ENCODE data around the gene OSTM1.

The OSTM1 gene, protein sequence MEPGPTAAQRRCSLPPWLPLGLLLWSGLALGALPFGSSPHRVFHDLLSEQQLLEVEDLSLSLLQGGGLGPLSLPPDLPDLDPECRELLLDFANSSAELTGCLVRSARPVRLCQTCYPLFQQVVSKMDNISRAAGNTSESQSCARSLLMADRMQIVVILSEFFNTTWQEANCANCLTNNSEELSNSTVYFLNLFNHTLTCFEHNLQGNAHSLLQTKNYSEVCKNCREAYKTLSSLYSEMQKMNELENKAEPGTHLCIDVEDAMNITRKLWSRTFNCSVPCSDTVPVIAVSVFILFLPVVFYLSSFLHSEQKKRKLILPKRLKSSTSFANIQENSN

DNA sequence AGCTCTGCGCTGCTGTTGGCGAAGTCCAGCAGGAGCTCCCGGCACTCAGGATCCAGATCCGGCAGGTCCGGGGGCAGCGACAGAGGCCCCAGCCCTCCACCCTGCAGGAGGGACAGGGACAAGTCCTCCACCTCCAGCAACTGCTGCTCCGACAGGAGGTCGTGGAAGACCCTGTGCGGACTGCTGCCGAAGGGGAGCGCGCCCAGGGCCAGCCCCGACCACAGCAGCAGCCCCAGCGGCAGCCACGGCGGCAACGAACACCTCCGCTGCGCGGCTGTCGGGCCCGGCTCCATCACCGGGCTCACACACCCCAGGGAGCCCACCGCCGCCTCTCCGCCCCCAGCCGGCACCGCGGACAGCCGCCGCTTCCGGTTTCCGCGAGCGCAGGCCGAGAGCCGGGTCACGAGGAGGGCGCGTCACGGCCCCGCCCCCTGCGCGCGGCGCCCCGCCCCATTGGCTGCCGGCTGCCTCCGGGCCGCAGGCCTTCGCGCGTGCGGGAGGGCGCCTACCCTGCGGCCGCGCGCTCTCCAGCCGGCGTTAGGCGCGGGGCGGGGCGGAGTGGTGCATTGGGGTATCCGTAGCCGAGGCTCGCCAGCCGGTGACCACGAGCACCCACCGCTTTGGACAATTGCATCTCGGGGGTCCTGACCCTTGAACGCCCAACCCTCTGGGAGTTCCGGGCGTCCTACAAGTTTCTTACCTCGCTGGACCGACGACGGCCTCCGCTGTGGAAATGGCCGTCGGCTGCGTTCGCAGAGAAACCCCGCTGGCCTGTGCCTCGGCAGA lies at the start of gene OSTM1:
Gene OSTM1 (minus strand): TSS at position 383 of the 786 bp plus-strand sequence. CDS start 90 bp downstream, at position 293.
- Mint-ChIP-seq H3K4me1 (ENCODE audit: low read depth) (peaks cover 35% of the 10 kb centered on the region), H3K9me3 (no peaks in the 10 kb centered on the region), H3K27me3 (no peaks in the 10 kb centered on the region), H3K4me3 (peak within 1 kb of the TSS; percentile 84), H3K36me3 (ENCODE audit: low read depth) (peaks cover 2% of the 10 kb centered on the region), H3K27ac (peak within 1 kb of the TSS; percentile 89)
- DNase-seq: peak; percentile 98

- peaks cover 12% of the 10 kb centered on the region for H3K4me1 Mint-ChIP-seq (ENCODE audit: low read depth)
- H3K27ac Mint-ChIP-seq: no peak overlapping the region
- H3K4me3 Mint-ChIP-seq: no peak overlapping the region
- no peaks in the 10 kb centered on the region for H3K36me3 Mint-ChIP-seq (ENCODE audit: low read depth)
- H3K9me3 Mint-ChIP-seq: no peaks in the 10 kb centered on the region
- no peak for DNase-seq
- H3K27me3 Mint-ChIP-seq: peaks cover 95% of the 10 kb centered on the region
Measured at GRCh38 chr6:108123946-108124345, 49.4 kb upstream of the OSTM1 start.

DNA sequence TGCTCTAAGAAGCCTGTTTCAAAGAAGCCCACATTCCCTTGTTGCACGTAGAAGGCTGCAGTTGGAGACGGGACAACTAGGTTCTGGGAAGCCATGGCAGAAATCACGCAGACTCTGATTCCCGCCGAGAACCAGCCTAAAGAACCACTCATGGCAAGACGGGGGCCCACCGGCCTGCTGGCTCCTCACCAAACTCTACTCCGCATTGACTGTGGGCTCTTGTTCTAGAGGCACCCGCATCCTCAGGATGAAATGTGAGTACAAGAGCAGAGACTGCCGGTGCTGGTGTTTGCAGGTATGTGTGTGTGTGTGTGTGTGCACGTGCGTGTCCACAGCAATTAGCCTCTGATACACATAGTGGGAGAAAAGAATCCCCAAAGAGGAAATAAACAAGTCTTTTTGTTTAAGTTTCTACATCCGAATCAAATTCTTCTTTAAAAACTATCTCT lies 49.0 kb upstream of the OSTM1 start:
- Mint-ChIP-seq H3K36me3 (ENCODE audit: low read depth) (no peaks in the 10 kb centered on the region), H3K27ac (no peak overlapping the region), H3K27me3 (peaks cover 95% of the 10 kb centered on the region), H3K4me1 (ENCODE audit: low read depth) (peaks cover 17% of the 10 kb centered on the region), H3K4me3 (no peak overlapping the region), H3K9me3 (no peaks in the 10 kb centered on the region)
- no peak for DNase-seq

DNA sequence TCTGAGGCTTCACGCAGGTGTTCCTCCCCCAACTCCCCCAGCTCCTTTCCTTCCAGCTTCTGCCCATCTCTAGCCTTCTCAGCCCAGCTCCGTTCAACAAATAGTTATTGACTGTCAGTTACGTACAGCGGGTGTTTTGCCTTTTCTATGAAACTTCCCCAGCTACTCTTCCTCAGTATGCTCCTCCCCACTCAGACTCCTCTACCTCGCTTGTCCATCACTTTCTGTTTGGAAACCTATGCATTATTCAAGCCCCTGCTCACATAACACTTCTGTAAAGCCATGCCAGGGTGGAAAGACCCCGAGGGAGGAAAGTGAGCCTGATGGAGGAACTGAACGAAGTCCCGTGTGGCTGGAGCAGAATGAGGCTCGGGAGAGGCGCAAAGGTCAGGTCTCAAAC lies 47.1 kb upstream of the OSTM1 start:
- H3K9me3 Mint-ChIP-seq: no peaks in the 10 kb centered on the region
- H3K27ac Mint-ChIP-seq: no peak overlapping the region
- peaks cover 26% of the 10 kb centered on the region for H3K4me1 Mint-ChIP-seq (ENCODE audit: low read depth)
- peaks cover 93% of the 10 kb centered on the region for H3K27me3 Mint-ChIP-seq
- DNase-seq: no peak
- H3K4me3 Mint-ChIP-seq: no peak overlapping the region
- no peaks in the 10 kb centered on the region for H3K36me3 Mint-ChIP-seq (ENCODE audit: low read depth)

GRCh38 chr6:108120311-108120710 lies 45.8 kb upstream of the OSTM1 start:
- Mint-ChIP-seq H3K9me3 (no peaks in the 10 kb centered on the region), H3K27me3 (peaks cover 93% of the 10 kb centered on the region), H3K36me3 (ENCODE audit: low read depth) (no peaks in the 10 kb centered on the region), H3K27ac (no peak overlapping the region), H3K4me1 (ENCODE audit: low read depth) (peaks cover 36% of the 10 kb centered on the region), H3K4me3 (no peak overlapping the region)
- DNase-seq: no peak

- H3K4me1 Mint-ChIP-seq (ENCODE audit: low read depth): peaks cover 42% of the 10 kb centered on the region
- H3K4me3 Mint-ChIP-seq: peak overlapping the region; percentile 79
- H3K36me3 Mint-ChIP-seq (ENCODE audit: low read depth): no peaks in the 10 kb centered on the region
- H3K27ac Mint-ChIP-seq: no peak overlapping the region
- no peak for DNase-seq
- peaks cover 93% of the 10 kb centered on the region for H3K27me3 Mint-ChIP-seq
- H3K9me3 Mint-ChIP-seq: no peaks in the 10 kb centered on the region
Measured at GRCh38 chr6:108119769-108120141, 45.2 kb upstream of the OSTM1 start.

- peak; percentile 42 for DNase-seq
- Mint-ChIP-seq H3K36me3 (ENCODE audit: low read depth) (no peaks in the 10 kb centered on the region), H3K27me3 (peaks cover 94% of the 10 kb centered on the region), H3K27ac (peak overlapping the region; percentile 76), H3K4me3 (peak overlapping the region; percentile 79), H3K9me3 (no peaks in the 10 kb centered on the region), H3K4me1 (ENCODE audit: low read depth) (peaks cover 47% of the 10 kb centered on the region)
Measured at GRCh38 chr6:108118810-108119768, 44.5 kb upstream of the OSTM1 start.

GRCh38 chr6:108118359-108118724 lies 43.8 kb upstream of the OSTM1 start:
- peaks cover 55% of the 10 kb centered on the region for H3K4me1 Mint-ChIP-seq (ENCODE audit: low read depth)
- peaks cover 94% of the 10 kb centered on the region for H3K27me3 Mint-ChIP-seq
- no peaks in the 10 kb centered on the region for H3K9me3 Mint-ChIP-seq
- H3K27ac Mint-ChIP-seq: no peak overlapping the region
- no peak for DNase-seq
- H3K4me3 Mint-ChIP-seq: peak overlapping the region; percentile 79
- H3K36me3 Mint-ChIP-seq (ENCODE audit: low read depth): no peaks in the 10 kb centered on the region

DNA sequence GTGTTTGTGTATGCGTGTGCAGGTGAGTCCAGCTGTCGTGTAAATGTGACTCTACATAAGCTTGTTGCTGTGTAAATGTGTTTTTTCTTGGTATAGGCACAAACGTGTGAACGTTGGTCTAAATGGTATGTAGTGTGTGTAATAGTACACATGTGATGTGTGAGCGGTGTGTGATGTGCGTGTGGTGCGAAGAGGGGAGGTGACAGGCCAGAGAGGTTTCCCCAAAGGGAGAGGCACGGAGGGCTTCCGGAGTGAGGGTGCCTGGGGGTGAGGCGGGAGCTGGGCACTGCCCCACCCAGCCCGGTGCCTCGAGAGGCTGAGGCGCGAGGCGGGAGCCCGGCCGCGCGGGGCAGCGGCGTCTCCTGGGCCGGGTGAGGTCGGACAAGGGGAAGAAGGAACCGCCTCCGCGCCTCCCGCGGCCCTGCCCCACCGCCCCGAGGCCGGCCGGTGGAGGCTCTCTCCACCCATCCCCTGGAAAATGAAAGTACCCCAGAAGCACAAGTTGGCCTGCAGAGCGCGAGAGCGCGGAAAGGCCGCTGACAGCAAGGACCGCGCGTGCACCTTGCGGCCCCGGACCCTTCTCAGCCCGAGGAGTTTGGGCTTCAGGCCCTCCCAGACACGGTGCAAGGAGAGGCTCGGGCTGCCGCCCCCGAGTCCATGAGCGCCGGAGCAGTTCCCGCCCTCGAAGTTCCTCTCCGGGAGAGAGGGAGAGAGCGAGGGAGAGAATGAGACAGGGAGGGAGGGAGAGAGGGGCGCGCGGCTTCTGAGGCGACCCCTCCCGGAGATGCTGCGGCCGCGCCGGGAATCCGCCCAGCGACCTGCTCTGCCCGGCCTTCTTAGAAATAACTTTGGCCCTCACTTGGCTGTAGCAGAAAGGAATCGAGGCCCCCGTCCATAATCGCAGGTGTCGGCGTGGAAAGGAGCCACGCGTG lies 43.2 kb upstream of the OSTM1 start:
- peak; percentile 53 for DNase-seq
- peaks cover 94% of the 10 kb centered on the region for H3K27me3 Mint-ChIP-seq
- no peaks in the 10 kb centered on the region for H3K36me3 Mint-ChIP-seq (ENCODE audit: low read depth)
- peak overlapping the region; percentile 68 for H3K4me3 Mint-ChIP-seq
- peaks cover 56% of the 10 kb centered on the region for H3K4me1 Mint-ChIP-seq (ENCODE audit: low read depth)
- no peaks in the 10 kb centered on the region for H3K9me3 Mint-ChIP-seq
- H3K27ac Mint-ChIP-seq: no peak overlapping the region

- no peaks in the 10 kb centered on the region for H3K36me3 Mint-ChIP-seq (ENCODE audit: low read depth)
- DNase-seq: peak; percentile 44
- peaks cover 95% of the 10 kb centered on the region for H3K27me3 Mint-ChIP-seq
- peak overlapping the region; percentile 71 for H3K27ac Mint-ChIP-seq
- H3K4me1 Mint-ChIP-seq (ENCODE audit: low read depth): peaks cover 56% of the 10 kb centered on the region
- H3K9me3 Mint-ChIP-seq: no peaks in the 10 kb centered on the region
- peak overlapping the region; percentile 68 for H3K4me3 Mint-ChIP-seq
Measured at GRCh38 chr6:108116546-108117426, 42.2 kb upstream of the OSTM1 start.

- H3K27me3 Mint-ChIP-seq: peaks cover 91% of the 10 kb centered on the region
- DNase-seq: peak; percentile 42
- no peaks in the 10 kb centered on the region for H3K9me3 Mint-ChIP-seq
- H3K27ac Mint-ChIP-seq: no peak overlapping the region
- peak overlapping the region; percentile 74 for H3K4me3 Mint-ChIP-seq
- no peaks in the 10 kb centered on the region for H3K36me3 Mint-ChIP-seq (ENCODE audit: low read depth)
- H3K4me1 Mint-ChIP-seq (ENCODE audit: low read depth): peaks cover 56% of the 10 kb centered on the region
Measured at GRCh38 chr6:108115598-108116058, 41.1 kb upstream of the OSTM1 start.

DNA sequence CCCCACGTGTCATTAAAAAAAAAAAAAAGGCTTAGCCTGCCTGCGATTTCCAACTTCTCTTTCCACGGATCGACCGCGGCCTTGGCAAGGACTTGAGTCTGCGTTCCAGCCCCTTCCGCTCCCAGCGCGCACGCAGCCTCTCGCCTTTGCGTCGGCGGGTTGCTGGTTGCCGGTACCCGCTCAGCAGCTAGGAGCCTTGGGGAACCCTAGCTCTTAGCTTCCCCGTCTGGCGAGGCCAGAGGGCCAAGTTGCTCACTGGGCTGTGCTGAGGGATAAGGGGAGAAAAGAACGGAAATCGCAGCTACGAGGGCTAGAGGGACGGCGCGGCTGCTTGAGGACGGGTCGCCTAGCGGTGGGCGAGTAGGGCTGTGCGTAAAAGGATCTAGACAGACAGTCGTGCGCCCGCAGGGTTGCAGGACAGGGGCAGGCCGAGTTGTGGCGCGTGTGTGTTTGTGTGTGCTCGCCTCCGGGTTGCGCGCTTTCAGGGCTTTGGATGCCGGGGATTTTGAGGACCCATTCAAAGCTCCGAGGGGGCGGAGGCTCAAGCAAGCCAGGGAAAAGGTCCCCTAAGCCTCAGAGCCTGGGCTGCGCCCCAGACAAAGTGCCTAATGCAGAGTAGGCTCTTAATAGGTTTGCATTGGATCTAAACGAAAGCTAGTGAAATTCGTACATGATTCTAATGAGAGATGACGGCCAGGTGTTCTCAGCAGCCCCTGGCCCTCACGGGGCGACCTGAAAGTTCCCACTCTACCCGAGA lies 40.5 kb upstream of the OSTM1 start:
- peaks cover 51% of the 10 kb centered on the region for H3K4me1 Mint-ChIP-seq (ENCODE audit: low read depth)
- peak; percentile 62 for DNase-seq
- H3K36me3 Mint-ChIP-seq (ENCODE audit: low read depth): no peaks in the 10 kb centered on the region
- H3K27ac Mint-ChIP-seq: no peak overlapping the region
- H3K4me3 Mint-ChIP-seq: peak overlapping the region; percentile 74
- H3K27me3 Mint-ChIP-seq: peaks cover 90% of the 10 kb centered on the region
- H3K9me3 Mint-ChIP-seq: no peaks in the 10 kb centered on the region

All from activated T-cell treated with anti-CD3 and anti-CD28 coated beads, Interleukin-2, amount 50 U/mL, for 24 hours (primary cell).